DMS 273 (cell line): ENCODE data around the gene AGXT2.
"Not testable (repeated sequence)": the region's sequence is repeated elsewhere in the genome, so short reads cannot be mapped to it uniquely, and the experiment has no call there.

Source experiments
- DNase-seq: peaks from one replicate; lab custom pipeline; 2025; ENCODE audit not compliant: unreplicated experiment; lab: John Stamatoyannopoulos, UW

The AGXT2 gene

GRCh38 chr5:35015063-35015462, 32.7 kb downstream of the AGXT2 start:
- DNase-seq = no peak

GRCh38 chr5:35012796-35013195, 35.0 kb downstream of the AGXT2 start:
- no peak for DNase-seq

- no peak for DNase-seq
Measured at GRCh38 chr5:35012365-35012764, 35.4 kb downstream of the AGXT2 start.

GRCh38 chr5:35010676-35011075, 37.1 kb downstream of the AGXT2 start:
- no peak for DNase-seq

- DNase-seq = no peak
Measured at GRCh38 chr5:35009657-35010056, 38.1 kb downstream of the AGXT2 start.

- DNase-seq = no peak
Measured at GRCh38 chr5:35009019-35009418, 38.7 kb downstream of the AGXT2 start.

- no peak for DNase-seq
Measured at GRCh38 chr5:35004771-35005170, 43.0 kb downstream of the AGXT2 start.

GRCh38 chr5:35004200-35004599, 43.5 kb downstream of the AGXT2 start:
- DNase-seq = no peak

- peak; percentile 88 for DNase-seq
Measured at GRCh38 chr5:35003018-35003957, 44.5 kb downstream of the AGXT2 start.

- no peak for DNase-seq
Measured at GRCh38 chr5:35002459-35002858, 45.3 kb downstream of the AGXT2 start.

- no peak for DNase-seq
Measured at GRCh38 chr5:35001842-35002241, 45.9 kb downstream of the AGXT2 start.

GRCh38 chr5:34998058-34998789, 49.5 kb downstream of the AGXT2 start:
- DNase-seq = peak; percentile 93

GRCh38 chr5:34996261-34996660, 51.5 kb downstream of the AGXT2 start:
- no peak for DNase-seq

GRCh38 chr5:34993951-34994350, 53.8 kb downstream of the AGXT2 start:
- no peak for DNase-seq

GRCh38 chr5:34991486-34992238, 56.1 kb downstream of the AGXT2 start:
- no peak for DNase-seq

GRCh38 chr5:34986965-34987364, 60.8 kb downstream of the AGXT2 start:
- DNase-seq = no peak

- no peak for DNase-seq
Measured at GRCh38 chr5:34982823-34983222, 64.9 kb downstream of the AGXT2 start.

GRCh38 chr5:34978681-34979080, 69.1 kb downstream of the AGXT2 start:
- DNase-seq = no peak

- DNase-seq = no peak
Measured at GRCh38 chr5:34977934-34978613, 69.7 kb downstream of the AGXT2 start.

GRCh38 chr5:34976347-34976746, 71.4 kb downstream of the AGXT2 start:
- DNase-seq = no peak

GRCh38 chr5:34971655-34972054, 76.1 kb downstream of the AGXT2 start:
- not testable (repeated sequence) for DNase-seq
